HG02884 (cell line): ENCODE measurements around the gene CTNNAL1.

Source experiments
- ATAC-seq: cut with Tn5 transposase; IDR thresholded peaks from one replicate; pipeline ENCODE4 v1.9.1; 2021; ENCODE audit warnings: mild to moderate bottlenecking, moderate library complexity; ENCODE audit not compliant: unreplicated experiment

The CTNNAL1 gene

DNA sequence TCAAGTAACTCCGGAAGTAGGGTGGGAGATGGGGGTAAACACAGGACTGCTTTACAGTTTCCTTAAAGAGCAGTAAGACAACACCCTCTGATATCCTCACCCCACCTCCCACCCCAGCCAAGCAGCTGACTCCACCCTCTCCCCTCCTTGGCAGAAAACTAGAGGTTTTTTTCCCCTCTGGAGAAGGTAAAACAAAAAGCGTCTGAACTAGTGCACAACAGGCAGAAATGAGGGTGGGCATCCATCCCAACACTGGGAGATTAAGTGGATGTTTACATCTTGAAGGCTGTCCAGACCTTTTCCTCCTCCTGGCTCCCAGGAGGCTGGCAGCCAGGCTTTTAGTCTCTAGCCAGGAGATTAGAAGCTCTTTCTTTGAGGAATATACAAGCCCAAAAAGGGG, 13.9 kb upstream of the CTNNAL1 start:
- ATAC-seq = no peak

- no peak for ATAC-seq
Observed at GRCh38 chr9:109026306-109026705, 13.0 kb upstream of the CTNNAL1 start.

DNA sequence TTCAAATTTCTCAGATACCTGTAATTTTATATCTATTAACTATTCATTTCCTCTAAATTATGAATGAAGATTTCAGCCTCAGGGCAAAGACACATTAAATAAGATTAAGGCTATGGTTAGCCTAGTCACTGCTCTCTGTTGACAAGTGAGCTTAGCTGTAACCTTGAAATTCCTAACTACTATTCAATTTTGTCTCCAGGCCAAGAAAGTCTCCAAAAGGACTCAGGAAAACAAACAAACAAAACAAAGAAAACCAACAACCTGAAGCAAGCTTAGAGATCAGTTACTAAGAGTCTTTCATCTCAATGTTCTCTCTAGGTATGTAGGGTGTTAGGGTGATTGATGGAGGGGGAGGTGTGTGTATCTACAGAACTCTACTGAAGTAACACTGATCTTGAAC, 9.6 kb upstream of the CTNNAL1 start:
- no peak for ATAC-seq

DNA sequence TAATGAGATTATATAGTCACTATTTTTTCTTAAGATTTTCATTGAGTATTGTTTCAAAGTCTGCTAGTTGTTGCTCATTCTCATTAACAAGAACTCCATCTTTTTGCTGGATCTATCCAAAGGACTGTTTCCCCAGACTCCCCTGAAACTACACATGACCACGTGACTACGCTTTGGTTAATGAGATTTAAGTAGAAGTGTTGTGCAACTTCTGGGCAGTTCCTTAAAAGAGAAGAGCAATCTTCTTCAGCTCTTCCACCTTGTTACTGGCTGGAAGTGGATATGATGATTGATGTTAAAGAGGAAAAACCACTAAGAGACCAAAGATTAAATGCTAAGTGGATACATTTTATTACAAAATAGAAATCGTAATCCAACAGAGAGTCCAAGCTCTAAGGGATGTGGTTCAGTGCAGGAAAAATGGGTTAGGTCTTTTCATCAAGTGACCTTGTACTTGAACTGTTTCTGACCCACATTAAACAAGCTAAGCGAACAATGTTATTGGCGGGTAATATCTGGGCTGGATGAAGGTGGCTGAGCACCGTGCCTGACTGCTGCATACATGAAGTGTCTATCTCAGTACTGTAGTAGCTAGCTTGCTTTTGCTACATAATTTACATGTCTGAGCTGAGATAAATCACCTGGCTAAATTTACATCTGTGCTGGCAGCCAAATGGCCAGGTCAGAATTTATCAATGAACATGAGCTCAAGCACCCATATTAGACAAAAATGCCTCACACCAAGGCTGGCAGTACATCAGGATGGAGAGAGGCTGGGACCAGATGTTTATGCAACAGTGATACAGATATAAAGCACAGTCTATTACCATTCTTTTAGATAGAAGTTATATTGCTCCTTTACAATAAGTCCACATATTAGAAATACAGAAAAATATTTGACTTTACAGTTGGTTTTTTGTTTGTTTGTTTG, 7.5 kb upstream of the CTNNAL1 start:
- no peak for ATAC-seq

DNA sequence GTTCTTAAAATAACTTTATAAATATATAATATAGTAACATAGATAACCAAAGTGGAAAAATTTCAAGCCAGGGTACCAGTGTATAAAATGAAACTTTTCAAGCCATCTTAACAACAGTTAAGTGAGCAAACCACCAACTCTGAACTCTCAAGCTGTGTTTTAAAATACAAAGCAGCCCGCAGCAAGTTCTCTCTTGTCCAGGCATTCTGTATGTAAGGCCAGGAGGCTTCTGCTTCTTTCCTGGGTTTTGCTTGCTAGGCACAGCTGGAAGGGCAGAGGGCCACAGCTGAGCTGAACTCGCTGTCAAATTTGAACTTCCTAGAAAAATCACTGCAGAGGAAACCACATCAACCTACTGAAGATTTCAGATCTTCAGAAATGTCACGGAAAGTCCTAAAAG, 6.8 kb upstream of the CTNNAL1 start:
- ATAC-seq = no peak

GRCh38 chr9:109019420-109019819, 6.1 kb upstream of the CTNNAL1 start:
- no peak for ATAC-seq

- ATAC-seq = peak; percentile 52
Observed at GRCh38 chr9:109017493-109017892, 4.2 kb upstream of the CTNNAL1 start.

DNA sequence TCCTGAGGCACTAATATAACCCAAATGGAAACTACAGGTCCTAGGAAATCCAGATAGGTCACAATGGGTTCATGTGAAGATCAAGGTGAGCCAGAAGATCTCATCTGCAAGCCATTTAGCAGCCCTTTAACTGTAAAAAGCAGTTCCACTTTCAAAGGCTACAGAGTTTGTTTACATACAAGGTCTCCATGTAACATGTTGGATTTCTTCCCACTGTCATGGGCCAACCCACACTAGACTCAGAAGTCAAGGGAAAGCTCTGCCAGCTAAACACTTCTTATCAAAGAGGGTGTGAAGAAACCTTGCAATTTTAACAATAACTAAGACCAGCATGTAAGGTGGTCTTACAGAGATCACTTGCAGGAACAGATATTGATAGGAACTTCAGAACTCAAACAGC, 3.8 kb upstream of the CTNNAL1 start:
- ATAC-seq = no peak

DNA sequence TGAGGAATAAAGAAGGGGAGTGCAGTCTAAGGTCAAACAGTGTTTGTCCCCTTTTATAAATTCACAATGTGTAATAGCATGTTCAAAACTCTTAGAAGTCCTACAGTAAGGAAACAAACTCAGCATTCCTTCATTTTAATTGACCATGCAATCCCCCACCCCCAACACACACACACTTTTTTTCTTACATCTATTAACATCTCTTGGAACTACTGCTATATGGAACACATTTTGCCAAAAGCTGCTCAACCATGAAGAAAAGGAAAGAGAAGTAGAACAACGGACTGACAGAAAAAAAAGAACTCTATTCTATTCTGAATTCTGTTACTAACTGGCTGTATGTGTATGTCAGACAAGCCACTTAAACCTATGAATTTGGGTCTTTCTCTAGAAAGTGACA, 2.8 kb upstream of the CTNNAL1 start:
- ATAC-seq = no peak

DNA sequence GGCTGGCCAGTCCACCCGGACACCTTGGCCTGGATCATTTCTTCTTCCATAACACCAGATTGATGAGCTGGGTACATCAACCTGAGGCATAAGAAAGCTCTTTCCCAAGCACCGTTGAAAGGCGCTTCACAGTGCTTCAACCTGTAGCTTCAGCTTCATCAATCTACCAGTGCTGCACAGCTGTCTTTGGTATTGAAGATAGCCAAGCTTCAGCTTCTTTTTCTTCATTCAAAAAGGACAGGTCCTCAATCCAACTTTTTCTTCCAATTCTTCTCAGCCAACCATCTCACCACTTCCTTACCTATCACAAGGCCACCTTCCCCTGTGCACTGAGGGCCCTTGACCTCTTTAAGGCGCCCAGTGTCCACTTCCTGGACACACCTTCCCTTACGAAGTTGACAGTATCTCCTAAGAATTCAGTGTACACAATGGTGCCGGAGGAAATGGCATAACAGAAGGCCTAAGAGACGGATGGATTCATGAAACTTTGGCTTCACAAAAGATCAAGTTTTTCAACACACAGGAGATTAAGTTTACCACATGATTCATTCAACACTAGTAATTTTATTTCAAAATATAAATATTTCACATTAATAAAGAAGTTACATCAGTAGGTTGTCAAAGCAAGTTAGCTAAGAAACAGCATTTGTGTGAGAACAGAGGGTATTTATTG, 1.4 kb upstream of the CTNNAL1 start:
- ATAC-seq = no peak

- no peak for ATAC-seq
Observed at GRCh38 chr9:109013679-109014607, 644 bp upstream of the CTNNAL1 start.

DNA sequence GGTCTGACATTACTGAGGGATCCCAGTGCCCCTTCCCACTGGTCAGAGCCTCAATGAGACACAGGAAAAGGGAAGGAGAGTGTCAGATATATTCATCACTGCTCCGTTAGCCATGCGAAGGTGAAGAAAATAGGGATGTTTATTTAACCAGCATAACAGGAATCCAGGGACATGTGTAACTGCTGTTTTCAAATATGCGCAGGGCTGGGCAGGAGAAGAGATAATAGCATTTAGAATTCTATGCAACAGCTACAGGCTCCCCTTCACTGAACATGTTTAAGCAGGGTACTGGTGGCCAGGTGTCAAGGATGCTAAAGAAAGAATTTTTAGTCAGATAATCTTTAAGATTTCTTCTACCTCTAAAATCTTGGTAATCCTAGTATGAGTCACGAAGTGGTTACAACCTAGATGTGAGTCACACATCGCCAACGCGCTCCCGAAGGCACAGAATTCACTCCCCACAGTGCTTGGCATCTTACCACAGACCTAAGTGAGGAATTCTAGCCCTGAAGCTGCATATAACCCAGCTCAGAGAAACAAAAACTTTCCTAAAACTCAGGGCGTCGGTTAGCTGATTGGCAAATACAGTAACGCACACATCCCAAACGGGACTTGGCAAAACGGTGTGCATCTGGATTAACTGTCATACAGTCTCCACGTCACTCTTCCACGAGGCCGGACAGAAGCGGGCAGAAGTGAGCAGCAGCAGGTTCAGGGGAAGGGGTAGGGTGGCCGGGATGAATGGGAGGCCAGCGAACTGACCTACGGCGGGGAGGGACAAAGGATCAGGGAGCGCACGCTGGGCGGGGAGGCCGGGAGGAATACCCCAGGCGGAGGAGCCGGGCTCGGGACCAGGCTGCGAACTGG, 1.1 kb downstream of the CTNNAL1 start:
- ATAC-seq = peak; percentile 36

DNA sequence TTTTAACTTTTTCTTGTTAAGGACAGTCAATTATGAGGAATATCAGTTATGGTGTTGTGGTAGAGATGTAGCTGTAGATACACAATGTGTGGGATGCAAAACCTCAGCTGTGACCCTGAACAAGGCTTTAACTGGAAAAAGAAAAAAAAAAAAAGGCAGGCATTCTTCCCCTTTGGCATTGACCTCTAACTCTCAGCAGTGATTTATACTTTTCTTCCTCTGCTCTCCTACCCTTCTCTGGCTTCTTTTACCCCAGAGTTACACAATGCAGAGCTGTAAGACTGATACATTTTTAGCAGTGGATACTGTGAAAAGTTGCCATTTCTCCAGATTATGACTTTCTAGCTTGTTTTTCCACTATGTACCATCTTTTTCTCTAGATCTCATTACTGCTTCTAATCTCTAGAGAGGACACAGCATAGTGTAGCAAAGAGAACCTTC, 2.0 kb downstream of the CTNNAL1 start:
- no peak for ATAC-seq

DNA sequence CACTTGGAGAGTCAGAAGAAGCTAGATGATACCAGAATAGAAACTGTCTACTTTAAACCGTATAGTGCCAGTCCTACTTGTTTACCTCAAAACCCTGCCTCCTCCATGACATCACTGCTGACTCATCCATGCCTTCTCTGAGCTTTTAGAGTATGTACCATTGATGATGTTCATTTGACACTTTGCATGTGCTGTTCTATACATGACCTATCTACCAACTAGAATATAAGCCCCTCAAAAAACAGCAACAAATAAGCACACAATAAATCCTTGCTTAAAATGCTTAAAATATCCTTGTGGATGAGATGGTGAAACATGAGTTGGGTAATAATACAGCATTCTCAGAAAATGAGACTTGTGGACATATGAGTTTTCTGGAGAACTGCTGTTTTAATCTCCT, 2.6 kb downstream of the CTNNAL1 start:
- ATAC-seq = no peak

DNA sequence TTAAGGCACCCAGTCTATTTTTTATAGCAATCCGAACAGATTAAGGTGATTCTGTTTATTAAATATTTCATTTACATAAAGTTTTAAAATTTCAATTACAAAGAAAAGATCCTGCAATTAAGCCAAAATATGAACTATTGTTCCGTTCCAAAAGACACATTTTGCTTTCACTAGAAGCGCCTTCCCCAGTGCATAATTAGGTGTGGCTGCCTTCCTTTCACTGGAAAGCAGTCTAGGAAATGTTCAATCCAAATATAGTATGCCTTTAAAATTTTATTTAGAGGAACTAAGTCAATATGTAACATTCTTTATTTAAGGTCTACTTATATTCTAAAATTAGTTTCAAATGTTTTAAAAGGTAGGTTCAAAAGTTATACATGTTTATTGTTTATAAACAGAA, 7.6 kb downstream of the CTNNAL1 start:
- no peak for ATAC-seq

- no peak for ATAC-seq
Observed at GRCh38 chr9:109003116-109003515, 10.2 kb downstream of the CTNNAL1 start.

- ATAC-seq = no peak
Observed at GRCh38 chr9:109002141-109002540, 11.2 kb downstream of the CTNNAL1 start.

DNA sequence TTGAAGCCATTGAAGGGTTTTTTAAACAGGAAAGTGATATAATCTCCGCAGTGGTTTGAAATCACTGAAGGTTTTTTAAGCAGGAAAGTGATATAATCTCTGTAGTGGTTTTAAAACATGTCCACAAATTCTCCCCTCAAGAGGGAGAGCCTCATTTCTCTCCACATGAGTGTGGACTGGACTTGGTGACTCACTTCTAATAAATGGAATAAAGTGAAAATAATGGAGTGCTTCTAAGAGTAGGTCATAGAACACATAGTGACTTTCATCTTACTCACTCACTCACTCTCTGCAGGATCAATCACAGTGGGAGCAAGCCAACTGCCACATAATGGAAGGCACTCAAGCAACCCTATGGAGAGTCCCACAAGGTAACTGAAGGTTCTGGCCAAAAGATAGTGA, 12.0 kb downstream of the CTNNAL1 start:
- no peak for ATAC-seq

GRCh38 chr9:108997112-108997511, 16.2 kb downstream of the CTNNAL1 start:
- ATAC-seq = no peak

- ATAC-seq = no peak
Observed at GRCh38 chr9:108996643-108997042, 16.7 kb downstream of the CTNNAL1 start.
